Activated CD8-positive, alpha-beta memory T cell treated with anti-CD3 and anti-CD28 coated beads, Interleukin-2, amount 50 U/mL, for 24 hours (primary cell): Measurements from ENCODE around the gene HCFC1.

Experiments
- DNase-seq: peaks from one replicate; pipeline ENCODE4 v3.0.0-alpha.2; 2020; ENCODE audit errors: extremely low read depth

The HCFC1 gene

DNA sequence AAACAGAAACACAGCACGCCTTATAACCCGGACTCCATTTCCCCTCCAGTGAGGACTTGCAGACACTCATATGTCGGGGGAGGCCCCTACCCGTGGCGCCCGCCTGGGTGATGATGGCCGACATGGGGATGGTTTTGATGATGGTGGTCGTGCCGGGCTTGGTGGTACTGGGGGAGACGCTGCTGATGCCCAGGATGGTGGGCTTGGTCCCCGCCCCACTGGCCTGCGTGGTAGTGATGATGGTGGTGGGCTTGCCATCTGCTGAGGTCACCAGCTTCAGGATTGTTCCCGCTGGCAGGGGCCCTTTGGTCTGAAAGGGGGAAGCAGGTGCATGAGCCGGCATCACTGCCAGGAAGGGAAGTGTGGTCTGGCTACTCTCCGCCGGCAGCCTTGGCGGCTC lies 14.4 kb downstream of the HCFC1 start:
- DNase-seq: no peak

DNA sequence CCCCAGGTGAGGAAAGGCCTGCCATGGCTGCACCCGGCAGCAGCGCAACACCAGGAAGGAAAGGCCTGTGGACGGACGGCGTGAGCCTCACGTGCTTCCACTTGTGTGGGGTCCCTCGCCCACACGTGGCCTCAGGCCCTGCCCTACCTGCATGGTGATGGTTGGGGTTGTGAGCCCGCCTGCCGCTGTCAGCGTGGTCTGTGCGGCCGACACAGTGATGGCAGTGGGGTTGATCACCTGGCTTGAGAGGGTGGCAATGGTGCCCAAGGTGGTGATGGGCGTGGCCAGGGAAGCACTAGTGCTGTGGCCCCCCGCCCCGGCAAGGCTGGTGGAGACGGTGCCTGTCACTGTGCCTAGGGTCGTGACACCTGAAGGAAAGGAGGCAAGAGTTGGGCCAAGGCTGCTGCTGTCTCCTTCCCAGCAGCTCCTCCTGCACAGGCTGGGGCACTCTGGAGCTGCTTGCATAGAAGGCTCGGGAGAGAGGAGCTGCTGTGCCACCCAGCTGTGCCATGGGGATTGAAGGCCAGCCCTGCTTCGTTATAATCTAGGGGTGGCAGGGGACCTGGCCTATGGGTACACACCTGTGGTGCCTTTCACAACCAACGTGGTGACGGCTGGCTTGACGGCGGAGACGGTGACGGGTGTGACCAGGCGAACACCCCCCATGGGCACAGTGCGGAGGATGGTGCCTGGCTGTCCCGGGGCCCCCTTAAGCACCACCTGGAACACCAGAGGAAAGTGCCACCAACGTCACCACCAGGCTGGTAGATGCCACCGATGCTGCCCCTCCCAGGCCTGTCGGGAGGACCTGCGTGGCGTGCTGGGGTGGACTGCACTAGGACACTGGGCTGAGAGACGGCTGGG lies 15.3 kb downstream of the HCFC1 start:
- DNase-seq: no peak

DNA sequence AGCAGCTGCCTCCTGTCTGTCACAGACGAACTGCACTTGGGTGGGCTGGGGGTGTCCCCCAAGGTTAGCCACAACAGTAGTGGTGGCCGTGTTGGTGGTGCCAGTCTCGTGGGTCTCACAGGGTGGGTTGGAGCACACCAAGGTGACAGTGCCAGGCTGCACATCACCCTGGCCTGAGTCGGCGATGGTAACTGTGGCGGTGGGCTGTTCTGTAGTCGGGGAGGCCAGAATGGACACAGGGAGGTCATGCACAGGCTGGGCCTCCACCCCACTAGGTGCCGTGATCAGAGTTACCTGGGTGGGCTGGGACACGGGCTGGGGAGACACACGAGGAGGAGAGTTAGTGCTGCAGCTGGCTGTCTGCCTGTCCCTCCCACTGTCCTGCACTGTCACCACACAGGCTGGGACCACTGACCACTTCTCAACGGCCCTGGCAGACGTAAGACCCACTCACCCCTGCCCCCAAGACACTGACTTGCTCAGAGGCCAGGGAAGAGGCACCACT lies 16.3 kb downstream of the HCFC1 start:
- no peak for DNase-seq

DNA sequence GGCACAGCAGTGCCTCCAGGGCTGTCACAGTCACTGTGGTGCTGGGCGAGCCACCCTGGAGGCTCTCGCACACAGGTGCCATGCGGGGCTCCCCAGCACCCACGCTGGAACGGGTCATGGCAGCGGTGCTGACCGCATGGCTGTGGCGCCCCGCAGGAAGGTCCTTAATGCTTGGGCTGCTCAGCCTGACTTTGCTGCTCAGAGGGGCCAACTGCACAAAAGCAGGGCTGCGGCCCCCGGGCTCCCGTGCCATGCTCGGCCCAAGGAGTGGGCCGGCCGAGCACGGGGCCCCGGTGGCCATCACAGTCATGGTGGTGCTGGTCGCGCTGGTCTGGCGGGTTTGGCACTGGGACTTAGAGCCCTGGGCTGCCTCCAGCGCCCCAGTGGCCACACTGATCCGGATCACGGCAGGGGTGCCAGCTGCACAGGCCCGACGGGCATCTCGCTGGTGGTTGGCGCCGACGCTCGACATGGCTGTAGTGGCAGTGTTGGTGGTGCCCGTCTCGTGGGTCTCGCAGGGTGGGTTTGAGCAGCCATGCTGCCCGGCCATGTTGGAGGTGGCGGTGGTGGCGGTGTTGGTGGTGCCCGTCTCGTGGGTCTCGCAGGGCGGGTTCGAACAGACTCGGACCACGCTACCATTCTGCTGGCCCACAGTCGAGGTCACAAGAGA lies 16.9 kb downstream of the HCFC1 start:
- no peak for DNase-seq

DNA sequence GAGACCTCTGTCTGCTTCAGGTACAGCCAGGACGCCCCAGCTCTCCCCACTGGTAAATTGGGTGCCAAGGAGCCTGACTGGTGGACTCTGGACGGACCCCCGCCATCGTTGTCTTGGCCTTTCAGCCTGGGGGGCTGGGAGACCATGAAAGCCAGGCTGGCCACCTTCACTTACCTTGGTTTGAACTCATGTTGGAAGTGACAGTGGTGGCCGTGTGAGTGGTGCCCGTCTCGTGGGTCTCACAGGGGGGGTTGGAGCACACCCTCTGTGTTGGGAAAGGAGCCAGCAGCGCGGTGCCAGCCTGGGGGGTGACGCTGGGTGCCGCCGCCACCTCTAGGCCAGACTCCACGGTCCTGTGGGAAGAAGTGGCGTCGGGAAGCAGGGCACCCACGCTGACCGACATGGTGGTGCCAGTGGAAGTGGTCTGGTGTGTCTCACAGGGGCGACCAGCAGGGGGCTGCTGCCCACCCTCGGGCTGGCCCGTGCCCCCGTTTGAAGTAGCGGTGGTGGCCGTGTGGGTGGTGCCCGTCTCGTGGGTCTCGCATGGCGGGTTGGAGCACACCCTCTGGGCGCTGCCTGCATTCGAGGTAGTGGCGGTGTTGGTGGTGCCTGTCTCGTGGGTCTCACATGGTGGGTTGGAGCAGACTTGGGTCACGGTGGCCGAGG lies 17.6 kb downstream of the HCFC1 start:
- no peak for DNase-seq

DNA sequence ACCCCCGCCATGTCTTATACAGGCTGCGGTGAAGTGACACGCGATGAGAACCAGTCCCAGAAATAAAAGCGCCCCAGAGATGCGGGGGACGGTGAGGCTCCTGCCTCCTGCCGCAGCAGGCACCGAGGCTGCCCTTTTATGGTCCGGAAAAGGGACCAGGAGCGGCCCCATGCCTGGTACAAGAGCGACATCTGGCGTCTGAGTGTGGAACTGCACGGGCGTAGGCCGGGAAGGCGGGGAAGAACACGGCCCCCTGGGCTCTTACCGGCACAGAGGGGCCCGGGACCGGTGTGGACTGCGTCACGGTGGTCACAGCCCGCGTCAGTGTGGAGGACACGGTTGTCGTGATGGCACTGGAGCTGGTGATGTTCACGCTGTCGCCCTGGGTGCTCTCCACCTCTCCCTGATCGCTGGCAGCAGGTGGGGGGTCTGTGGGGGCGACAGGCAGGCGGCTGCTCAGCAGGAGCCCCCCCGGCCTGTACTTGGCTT lies 18.2 kb downstream of the HCFC1 start:
- no peak for DNase-seq

DNA sequence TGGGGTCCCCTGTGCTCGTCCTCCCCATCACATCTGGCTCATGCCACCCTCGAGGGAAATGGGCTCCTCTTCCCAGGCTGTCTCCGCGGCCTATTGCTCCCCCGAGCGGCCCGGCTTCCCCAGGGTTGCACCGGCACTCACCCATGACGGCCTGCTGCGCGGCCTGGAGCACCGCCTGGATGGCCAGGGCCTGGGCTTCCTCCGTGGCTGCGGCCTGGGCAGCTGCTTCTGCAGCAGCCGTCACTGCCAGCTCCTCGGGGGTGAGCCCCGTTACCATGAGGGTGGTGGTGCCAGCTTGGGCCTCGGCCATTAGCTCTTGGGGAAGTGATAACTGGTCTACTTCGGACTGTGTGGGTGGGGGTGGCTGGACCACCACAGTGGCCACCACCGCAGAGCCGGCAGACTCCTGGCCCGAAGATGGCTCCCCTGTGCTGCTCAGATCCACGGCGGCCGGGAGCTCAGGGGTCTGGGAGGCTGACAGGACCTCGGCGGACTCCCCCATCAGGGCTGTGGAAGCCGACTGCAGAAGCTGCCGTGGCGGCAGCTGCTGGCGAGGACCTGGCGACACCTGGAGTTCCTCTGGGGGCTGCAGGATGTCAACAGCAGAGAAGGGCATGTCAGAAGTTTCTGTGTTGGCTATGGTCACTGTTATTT lies 19.1 kb downstream of the HCFC1 start:
- no peak for DNase-seq

DNA sequence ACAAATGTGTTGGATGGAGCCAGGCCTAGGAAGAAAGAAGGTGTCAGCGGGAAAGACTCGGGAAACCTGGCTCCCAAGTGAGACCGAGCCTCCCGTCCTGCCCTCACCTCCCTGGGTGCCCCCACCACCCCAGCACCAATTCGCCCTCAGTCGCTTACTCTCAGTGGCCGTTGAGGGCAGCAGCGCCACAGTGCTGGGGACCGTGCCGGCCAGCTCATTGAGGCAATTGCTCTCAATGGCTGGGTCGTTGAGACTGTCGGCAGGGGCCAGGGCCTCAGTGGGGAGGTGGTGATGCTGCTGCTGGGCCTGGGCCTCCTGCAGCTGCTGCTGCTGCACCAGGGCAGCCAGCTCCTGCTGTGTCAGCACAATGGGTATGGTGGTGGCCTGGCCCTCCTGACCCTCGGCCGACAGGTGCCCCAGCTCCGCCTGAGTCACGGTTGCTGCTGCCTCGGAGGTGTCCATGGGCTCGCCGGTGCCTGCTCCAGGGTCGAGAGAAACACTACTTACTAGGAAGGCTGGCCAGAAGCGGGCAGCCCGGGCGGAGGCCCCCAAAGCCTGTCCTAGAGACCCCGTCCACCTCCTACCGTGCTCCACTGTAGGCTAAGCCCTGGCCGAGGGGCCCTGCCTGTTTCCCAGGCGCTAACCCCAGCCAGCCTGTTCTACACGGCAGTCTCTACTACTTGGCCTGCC lies 19.8 kb downstream of the HCFC1 start:
- no peak for DNase-seq

DNA sequence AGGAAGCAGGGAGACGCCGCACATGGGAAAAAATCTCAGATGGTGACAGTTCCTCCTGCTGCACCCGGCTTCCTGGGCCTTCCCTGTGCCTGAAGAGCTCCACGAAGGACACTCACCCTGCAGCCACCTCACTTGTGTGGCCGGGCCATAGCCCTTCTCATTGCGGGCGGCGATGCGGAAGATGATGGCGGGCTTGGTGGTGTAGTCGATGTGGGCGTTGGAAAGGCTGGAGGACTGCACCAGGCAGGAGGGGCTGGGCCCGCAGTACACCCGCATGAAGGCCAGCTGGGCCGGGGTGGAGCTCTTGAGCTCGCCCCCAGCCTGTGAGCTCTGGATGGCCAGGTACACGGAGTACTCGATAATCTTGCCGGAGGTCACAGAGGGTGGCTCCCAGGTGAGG lies 21.5 kb downstream of the HCFC1 start:
- no peak for DNase-seq

DNA sequence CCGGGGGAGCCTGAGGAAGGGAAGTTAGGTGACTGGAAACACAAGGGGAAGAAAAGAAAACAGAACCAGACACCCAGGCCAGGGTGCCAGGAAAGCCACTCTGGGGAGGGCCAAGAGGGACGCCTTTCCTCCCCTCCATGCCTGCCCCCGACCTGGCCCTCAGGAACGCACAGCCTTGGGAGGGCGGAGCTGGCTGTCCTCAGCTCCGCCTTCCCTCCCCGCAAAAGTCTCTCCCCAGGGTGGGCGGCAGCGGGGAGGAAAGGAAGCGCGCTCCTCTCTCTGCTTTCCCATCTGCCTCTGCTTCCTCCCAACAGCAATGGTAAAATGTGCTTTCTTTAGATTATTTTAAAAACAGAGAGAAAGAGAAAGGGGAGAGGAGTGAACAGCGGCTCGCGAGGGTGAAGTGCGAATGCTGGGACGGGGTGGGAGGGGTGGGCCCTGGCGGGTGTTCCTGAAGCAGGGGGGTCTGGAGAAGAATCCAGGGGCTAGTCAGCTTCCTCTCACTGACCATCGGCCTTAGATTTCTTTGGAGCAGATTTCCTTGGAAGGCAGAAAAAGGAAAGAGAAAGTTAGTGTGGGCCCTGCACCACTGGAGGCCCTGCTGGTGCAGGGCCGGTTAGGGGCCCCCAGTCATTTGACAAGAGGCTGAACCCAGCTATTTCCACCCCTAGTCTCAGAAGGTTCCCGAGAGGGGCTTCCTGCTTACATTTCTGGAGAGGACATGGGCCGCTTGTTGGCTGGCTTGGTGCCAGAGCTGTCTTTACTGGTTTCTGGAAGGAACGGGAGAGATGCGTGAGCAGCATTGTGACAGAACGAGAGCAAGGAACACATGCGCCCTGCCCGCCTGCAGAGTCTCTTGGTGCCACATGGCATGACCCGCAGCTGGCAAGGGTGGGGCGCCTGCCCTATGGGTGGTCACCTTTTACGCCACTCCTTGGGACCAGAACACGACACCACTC lies 22.5 kb downstream of the HCFC1 start:
- DNase-seq: no peak

DNA sequence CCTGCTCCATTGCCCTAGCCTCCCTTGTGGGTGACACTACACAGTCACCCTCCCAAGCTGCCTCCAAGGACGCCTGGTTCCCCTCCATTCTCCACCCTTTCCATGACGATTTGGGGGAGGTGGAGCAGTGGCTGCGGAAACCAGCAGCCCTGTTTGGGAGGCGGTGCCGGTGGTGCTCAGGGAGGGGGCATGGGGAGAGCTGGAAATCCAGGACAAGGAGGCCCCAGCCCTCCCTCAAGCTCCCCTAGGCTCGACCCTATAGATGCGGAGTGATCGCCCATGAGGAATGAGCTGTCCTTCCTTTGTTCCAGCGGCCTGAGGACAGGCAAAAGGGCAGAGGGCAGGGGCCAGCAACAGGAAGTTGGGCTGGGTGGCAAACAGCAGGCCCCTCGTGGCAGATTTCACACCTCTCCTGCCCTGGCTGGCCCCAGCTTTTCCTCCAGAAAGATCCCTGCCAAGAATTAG lies 23.6 kb downstream of the HCFC1 start:
- no peak for DNase-seq

DNA sequence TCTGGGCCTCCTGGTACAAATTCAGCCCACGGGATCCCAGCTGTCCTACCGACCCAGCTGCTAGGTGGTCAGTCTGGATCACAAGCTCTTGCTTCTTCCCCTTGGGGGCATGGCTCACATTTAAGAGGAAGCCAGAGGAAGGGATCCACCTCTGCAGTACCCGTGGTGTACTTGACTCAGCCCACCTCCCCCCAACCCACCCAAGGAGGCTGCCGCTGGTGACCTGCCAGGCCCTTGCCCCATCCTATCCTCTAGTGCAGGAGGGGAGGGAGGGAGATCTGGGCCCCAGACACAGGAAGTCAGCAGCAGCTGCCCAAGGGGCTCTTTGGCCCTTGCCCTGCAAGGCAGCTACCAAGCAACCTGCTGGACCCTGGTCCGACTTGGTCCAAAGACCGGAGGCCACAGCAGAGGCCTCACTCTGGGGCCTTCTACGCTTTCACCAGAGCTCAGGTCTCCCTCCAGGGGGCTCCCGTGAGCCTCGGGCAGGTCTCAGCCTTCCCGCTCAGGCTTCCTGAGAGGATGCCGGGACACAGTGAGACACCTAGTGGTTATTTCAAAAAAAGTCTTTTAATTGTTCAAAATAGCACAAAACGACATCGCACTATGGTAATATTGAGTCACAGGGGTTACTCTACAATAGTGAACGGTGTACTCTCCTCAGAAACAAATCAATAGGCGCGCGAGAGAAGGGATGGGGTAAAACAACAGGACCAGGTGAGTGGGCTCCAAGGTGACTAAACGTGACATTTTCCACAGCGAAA lies 24.4 kb downstream of the HCFC1 start:
- DNase-seq: no peak

DNA sequence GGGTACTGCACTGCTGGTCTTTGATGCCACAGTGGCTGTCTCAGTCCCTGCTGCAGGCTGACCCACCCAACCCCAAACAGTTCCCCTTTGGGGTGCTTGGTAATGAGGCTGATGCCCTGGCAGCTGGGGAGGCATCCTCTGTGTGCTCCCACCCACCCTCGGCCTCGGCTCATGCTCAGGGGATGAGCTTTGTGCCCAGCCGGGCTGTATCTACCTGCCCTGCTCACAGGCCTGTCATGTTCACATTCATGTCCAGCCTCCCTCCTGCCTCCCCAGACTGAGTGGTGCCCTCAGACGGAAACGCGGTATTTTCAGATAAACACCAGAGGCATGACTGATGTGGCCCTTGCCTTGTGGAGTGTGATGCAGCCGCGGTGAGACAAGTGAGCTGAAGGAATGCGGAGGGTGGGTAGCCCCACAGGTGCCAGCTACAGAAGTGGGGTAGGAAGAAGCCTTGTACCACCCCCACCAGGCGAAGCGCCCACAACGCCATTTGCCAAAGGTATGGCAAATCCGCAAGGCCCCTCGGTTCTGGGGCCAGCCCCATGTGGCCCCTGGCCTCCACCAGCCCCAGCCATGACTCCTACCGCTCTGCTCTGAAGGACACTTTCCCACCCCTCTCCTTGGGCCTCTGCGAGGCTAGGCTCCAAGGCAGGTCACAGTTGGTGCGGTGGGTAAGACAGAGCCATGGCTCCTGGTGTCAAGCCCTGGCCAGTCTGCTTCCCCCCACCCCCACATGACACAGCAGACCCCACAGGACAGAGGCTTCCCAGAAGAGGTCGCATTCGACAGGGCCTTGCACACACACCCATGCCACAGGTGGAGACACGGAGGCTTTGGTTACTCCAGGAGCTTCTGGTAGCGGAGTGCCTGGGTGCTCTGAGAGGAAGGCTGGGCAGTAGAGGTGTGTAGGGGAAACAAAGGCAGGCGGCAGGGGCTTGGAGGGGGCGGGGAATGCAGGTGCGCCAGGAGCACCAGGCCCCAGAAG lies 25.4 kb downstream of the HCFC1 start:
- no peak for DNase-seq

DNA sequence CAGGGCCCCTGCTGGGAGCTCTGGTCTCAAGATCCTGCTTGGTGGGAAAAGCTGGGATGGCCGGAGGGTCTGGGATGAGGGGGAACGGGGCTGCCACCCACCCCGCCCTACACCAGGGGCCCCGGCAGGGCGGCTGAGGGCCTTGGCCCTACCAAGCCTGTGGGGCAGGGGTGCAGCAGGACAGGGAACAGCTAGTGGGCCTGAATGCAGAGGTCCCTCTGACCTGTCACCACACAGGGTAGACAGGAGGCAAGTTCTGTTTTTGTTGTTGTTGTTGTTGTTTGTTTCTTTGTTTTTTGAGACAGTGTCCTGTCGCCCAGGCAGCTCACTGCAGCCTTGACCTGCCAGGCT lies 26.8 kb downstream of the HCFC1 start:
- no peak for DNase-seq

DNA sequence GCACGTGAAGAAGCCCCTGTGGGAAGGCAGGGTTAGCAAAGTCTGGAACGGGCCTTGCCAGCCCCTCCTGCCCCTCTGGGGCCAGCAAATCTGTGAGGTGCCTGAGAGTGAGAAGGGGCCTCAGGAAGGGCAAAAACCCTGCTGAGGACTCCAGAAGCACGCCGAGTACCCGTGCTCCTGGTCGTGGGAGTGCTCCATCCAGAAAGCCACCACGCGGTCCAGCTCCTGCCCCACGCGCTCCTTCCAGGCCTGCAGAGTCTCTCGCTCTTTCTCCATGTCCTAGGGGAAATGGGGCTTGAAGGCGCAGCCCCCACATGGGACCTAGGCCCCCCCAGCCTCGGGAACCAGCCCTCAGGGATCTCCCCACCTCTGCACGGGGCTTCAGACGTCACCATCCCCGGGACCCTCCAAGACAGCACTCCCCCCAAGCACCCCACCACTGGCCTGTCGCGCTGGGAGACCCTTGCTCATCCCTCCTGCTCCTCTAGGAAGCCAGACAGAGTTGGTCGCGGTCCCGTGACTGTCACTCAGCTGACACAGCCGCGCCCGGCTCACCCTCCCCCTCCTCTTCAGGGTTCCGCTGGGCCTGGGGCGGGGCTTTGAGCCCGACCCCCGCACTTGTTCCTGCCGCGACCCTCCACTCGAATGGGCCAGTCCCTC lies 27.3 kb downstream of the HCFC1 start, which contains the start of gene RENBP:
Gene RENBP, minus strand, starts transcription at position 504 of the 660 bp plus-strand sequence. Its CDS starts 33 bp downstream, at position 471.
- no peak for DNase-seq

DNA sequence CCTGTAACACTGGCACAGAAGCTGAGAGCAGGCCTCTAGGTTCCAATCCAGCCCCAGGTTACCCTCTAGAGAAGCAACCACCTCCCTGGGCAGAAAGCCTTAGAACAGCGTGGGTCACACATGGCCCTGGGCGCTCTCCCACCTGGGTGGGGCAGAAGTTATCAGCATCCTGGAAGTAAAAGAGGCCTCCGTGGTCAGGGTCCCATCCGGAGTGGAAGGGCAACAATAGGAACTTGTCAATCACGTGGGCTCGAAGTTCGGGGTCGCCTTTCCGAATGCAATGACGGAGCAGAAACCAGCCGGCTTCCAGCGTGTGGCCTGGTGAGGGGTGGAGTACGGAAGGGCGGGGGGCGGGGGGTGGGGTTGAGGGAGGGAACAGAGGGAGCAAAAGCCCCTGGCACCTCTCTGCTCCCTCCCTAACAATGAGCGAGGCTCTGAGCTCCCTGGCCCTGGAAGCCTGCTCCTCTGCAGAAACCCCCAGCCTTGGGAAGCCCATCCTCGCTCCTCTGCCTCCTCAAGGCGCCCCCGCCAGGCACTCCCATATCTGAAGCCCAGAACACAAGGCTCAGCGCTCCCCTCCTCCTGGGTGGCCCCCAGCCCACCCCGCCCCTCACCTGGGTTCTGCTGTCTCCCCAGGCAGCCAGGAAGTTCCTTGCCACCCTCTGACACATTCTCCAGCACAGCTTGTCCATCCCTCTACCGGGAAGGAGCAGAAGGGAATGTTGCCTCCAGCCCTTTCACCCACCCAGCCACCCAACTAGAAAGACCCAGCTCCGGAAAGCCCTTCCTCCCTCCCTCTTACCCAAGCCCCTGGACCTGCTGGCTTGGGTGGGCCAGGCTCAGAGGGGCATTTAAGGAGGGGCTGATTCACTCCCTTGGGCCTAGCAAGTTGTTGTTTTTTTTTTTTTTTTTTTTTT lies 30.0 kb downstream of the HCFC1 start:
- no peak for DNase-seq
